Measurements from ENCODE around the gene IGF1R. TPM values are rescaled to one million over a fixed set of nuclear protein-coding genes. Genes with fewer than 3 reads are reported as not detected.

Gene IGF1R
- total RNA-seq, 2 donors from 2014 or later, result 35.0 to 37.0 TPM

DNA sequence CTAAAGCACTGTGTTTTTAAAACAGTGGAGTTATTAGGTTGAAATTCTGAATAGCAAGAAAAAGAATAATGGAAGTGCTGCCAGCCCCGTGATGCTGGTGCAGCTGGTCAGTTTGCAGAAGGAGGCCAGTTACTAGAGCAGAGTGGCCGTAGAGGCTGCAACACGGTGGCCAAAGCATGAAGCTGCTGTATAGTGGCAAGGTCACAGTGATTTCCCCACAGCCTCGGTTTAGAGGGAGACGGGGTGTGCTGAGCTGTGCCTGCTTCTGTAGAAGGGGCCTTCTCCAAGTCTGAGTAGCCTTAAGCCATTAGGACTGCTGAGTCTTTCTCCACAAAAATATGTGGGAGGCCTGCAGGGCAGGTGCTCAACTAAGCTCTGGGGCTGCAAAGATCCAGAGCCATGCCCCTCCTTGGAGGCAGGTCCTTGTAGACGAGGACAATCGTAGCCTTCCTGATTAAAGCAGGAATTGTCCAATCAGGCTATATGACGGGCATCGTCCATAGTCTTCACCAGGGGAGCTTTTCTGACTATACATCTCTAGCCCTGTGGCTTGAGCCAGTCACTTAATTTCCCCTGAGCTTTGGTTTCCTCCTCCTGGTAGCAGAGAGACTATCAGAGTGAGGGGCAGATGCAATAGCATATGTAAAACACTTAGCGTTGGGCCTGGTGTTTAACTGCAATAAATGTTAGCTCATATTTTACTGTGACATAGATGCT, 207.6 kb downstream of the IGF1R start:
- no peaks in the 10 kb centered on the region for H3K27me3 ChIP-seq
- H3K9ac ChIP-seq (ENCODE audit: low read depth in 2 of 2, low read length in 2 of 2), result no peak overlapping the region
- H3K27ac ChIP-seq, result no peak overlapping the region
- peaks cover 17% of the 10 kb centered on the region for H3K4me1 ChIP-seq
- DNase-seq, result no peak
- TF ChIP-seq, protein P1, sequence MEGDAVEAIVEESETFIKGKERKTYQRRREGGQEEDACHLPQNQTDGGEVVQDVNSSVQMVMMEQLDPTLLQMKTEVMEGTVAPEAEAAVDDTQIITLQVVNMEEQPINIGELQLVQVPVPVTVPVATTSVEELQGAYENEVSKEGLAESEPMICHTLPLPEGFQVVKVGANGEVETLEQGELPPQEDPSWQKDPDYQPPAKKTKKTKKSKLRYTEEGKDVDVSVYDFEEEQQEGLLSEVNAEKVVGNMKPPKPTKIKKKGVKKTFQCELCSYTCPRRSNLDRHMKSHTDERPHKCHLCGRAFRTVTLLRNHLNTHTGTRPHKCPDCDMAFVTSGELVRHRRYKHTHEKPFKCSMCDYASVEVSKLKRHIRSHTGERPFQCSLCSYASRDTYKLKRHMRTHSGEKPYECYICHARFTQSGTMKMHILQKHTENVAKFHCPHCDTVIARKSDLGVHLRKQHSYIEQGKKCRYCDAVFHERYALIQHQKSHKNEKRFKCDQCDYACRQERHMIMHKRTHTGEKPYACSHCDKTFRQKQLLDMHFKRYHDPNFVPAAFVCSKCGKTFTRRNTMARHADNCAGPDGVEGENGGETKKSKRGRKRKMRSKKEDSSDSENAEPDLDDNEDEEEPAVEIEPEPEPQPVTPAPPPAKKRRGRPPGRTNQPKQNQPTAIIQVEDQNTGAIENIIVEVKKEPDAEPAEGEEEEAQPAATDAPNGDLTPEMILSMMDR (IDR thresholded peaks at IDR 0.05), result no peak
- intact Hi-C loops (cut with DNase I), result no loop called here
- H3K36me3 ChIP-seq, result no peaks in the 10 kb centered on the region
- no peaks in the 10 kb centered on the region for H3K9me3 ChIP-seq
- H3K4me3 ChIP-seq, result no peak overlapping the region

DNA sequence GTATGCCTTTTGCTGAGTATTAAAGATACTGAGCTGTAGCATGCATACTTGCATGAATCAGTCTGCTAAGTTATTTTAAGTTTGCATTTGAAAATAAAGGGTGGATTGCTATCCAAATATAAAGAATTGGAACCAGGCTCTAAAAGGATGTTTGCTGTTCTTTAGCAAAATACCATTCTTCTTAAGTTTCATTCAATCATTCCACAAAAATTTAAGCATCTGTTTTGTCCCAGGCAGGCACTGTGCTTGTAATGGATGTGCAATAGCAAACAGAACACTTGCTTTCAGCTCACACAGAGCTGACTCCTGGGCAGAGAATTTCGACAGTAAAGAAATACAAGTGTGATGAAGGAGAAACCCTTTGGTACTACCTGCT, 208.2 kb downstream of the IGF1R start:
- no peak overlapping the region for H3K4me3 ChIP-seq
- H3K36me3 ChIP-seq, result no peaks in the 10 kb centered on the region
- no peaks in the 10 kb centered on the region for H3K9me3 ChIP-seq
- intact Hi-C loops (cut with DNase I), result no loop called here
- DNase-seq, result no peak
- H3K9ac ChIP-seq (ENCODE audit: low read depth in 2 of 2, low read length in 2 of 2), result no peak overlapping the region
- H3K4me1 ChIP-seq, result peaks cover 12% of the 10 kb centered on the region
- TF ChIP-seq, protein P1 (IDR thresholded peaks at IDR 0.05), result no peak
- no peaks in the 10 kb centered on the region for H3K27me3 ChIP-seq
- H3K27ac ChIP-seq, result no peak overlapping the region

DNA sequence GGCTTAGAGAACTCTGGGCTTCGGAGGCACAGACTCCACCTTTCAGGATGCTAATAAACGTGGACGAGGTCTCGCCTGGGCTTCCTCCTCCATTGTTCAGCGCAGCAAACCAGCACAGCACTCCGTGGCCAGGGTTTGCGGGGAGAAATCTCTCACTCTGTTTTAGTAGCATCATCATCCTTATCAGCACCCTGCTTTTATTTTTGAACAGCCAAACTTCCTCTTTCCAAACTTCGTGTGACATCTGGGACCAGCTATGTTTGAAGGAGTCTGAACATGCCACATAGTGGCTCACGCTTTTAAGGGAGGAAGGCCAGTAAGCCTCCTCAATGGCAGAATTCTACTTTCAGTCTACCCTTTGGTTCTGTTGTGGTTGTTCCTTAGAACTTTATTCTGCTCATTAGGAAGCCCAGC, 210.3 kb downstream of the IGF1R start:
- Histone ChIP-seq H3K36me3 (no peaks in the 10 kb centered on the region), H3K27me3 (no peaks in the 10 kb centered on the region), H3K4me1 (peaks cover 4% of the 10 kb centered on the region), H3K4me3 (no peak overlapping the region), H3K27ac (no peak overlapping the region), H3K9ac (ENCODE audit: low read depth in 2 of 2, low read length in 2 of 2) (no peak overlapping the region), H3K9me3 (no peaks in the 10 kb centered on the region)
- intact Hi-C loops (cut with DNase I), result no loop called here
- no peak for DNase-seq
- TF ChIP-seq, protein P1 (IDR thresholded peaks at IDR 0.05), result no peak

DNA sequence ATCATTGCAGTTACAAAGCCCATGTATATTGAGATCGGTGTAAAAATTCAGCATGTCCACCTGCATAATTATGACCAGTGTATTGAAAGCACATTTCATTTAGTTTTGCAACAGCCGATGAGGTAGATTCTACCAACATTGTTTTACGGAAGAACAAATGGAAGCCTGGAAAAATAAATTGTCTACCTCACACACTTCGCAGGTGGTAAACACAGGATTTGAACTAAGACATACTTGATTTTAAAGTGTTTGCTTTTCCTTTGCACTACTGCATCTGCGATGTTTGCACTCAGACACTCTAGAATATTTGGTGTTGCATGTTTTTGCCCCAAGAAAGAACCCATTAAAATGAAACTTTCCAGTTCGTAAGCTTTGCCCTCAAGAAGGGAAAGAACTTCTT, 210.8 kb downstream of the IGF1R start:
- Histone ChIP-seq H3K4me3 (no peak overlapping the region), H3K4me1 (peaks cover 4% of the 10 kb centered on the region)
- intact Hi-C loops (cut with DNase I), result no loop called here

DNA sequence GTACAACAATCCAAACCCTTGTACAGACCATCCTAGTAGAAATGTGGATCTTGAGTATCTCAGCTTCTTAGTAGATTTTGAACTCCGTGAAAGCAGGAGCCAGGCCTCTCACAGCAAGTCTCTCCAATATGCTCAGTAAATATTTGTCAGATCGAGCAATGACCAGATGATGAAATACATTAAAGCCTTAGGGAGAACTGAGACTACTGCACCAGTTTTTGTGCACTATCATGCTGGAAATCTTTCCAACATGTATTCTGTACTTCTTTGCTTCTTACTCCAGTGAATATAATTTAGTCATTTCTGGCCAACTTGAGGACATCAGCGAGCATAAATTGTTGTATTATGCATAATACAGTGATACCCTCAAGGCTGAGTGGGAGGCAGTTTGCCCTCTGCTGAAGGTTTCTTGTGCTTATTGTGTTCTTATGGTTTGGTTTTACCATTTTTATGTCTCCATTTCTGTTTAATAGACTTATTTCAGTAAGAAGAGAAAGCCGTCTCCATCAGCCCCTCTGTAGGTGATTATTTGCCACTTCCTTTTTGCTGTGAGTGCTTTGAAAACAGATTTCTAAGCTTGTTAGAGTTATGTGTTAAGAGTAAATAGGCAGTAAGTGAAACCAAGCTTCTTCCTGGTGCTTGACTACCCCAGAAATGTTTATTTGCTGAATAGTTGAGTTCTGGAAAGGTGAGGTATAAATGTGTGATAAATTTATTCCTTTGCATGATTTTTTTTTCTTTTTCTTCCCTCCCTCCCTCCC, 212.1 kb downstream of the IGF1R start:
- peaks cover 4% of the 10 kb centered on the region for H3K4me1 ChIP-seq
- no peak overlapping the region for H3K4me3 ChIP-seq
- H3K27ac ChIP-seq, result no peak overlapping the region
- H3K9ac ChIP-seq (ENCODE audit: low read depth in 2 of 2, low read length in 2 of 2), result no peak overlapping the region
- no peaks in the 10 kb centered on the region for H3K9me3 ChIP-seq
- no peaks in the 10 kb centered on the region for H3K27me3 ChIP-seq
- TF ChIP-seq, protein P1 (IDR thresholded peaks at IDR 0.05), result no peak
- no peak for DNase-seq
- intact Hi-C loops (cut with DNase I), result no loop called here
- no peaks in the 10 kb centered on the region for H3K36me3 ChIP-seq

More for the DNA sequence above, 210.8 kb downstream of the IGF1R start:
- TF ChIP-seq, protein P1 (IDR thresholded peaks at IDR 0.05), result no peak
- Histone ChIP-seq H3K36me3 (no peaks in the 10 kb centered on the region), H3K27ac (no peak overlapping the region), H3K9me3 (no peaks in the 10 kb centered on the region), H3K9ac (ENCODE audit: low read depth in 2 of 2, low read length in 2 of 2) (no peak overlapping the region), H3K27me3 (no peaks in the 10 kb centered on the region)
- no peak for DNase-seq

Data from colonic mucosa (tissue), 4 donors.